NOMO-1 treated with DMSO at 0.1 percent for 48 hours (cell line): ENCODE measurements around the gene GOLT1B.
"Not testable (repeated sequence)": the region's sequence is repeated elsewhere in the genome, so short reads cannot be mapped to it uniquely, and the experiment has no call there.

ENCODE experiments used
- DNase-seq: peaks from one replicate; lab custom pipeline; 2025; ENCODE audit not compliant: unreplicated experiment; lab: John Stamatoyannopoulos, UW

Gene GOLT1B

GRCh38 chr12:21501258-21502163, at the start of gene GOLT1B, which contains the start of gene RECQL:
Gene GOLT1B, plus strand, starts transcription at chr12:21501789. Its CDS starts 135 bp downstream, at chr12:21501924.
Gene RECQL, minus strand, starts transcription at chr12:21501635. Its CDS starts 2,065 bp downstream, at chr12:21499570.
- DNase-seq = peak; percentile 98

GRCh38 chr12:21453312-21453852, 48.2 kb upstream of the GOLT1B start:
- DNase-seq = no peak

GRCh38 chr12:21456291-21456780, 45.3 kb upstream of the GOLT1B start:
- peak; percentile 88 for DNase-seq

- DNase-seq = no peak
These were observed 42.1 kb upstream of the GOLT1B start for GRCh38 chr12:21459474-21459873.

- not testable (repeated sequence) for DNase-seq
These were observed 34.3 kb upstream of the GOLT1B start for GRCh38 chr12:21467334-21467733.

- no peak for DNase-seq
These were observed 30.3 kb upstream of the GOLT1B start for GRCh38 chr12:21471294-21471693.

- no peak for DNase-seq
These were observed 29.3 kb upstream of the GOLT1B start for GRCh38 chr12:21472197-21472823.

GRCh38 chr12:21475552-21475951, 26.0 kb upstream of the GOLT1B start:
- DNase-seq = no peak

GRCh38 chr12:21476949-21477348, 24.6 kb upstream of the GOLT1B start:
- DNase-seq = no peak

GRCh38 chr12:21478756-21479455, 22.7 kb upstream of the GOLT1B start:
- DNase-seq = no peak

- no peak for DNase-seq
These were observed 18.1 kb upstream of the GOLT1B start for GRCh38 chr12:21483531-21483930.

- no peak for DNase-seq
These were observed 15.6 kb upstream of the GOLT1B start for GRCh38 chr12:21485998-21486397.

GRCh38 chr12:21499765-21500164, 1.8 kb upstream of the GOLT1B start:
- DNase-seq = no peak

GRCh38 chr12:21500786-21501257, 767 bp upstream of the GOLT1B start:
- DNase-seq = no peak

GRCh38 chr12:21502164-21502496, 541 bp downstream of the GOLT1B start:
- peak; percentile 10 for DNase-seq

- DNase-seq = no peak
These were observed 1.3 kb downstream of the GOLT1B start for GRCh38 chr12:21502872-21503271.

- DNase-seq = no peak
These were observed 4.3 kb downstream of the GOLT1B start for GRCh38 chr12:21505888-21506287.

- no peak for DNase-seq
These were observed 6.3 kb downstream of the GOLT1B start for GRCh38 chr12:21507849-21508248.

- DNase-seq = no peak
These were observed 8.2 kb downstream of the GOLT1B start for GRCh38 chr12:21509768-21510167.

GRCh38 chr12:21516281-21516680, 14.7 kb downstream of the GOLT1B start:
- no peak for DNase-seq

GRCh38 chr12:21518451-21518850, 16.9 kb downstream of the GOLT1B start:
- no peak for DNase-seq
